GM19240 (cell line): ENCODE results near the gene HP1BP3.
A peak's percentile ranks its signal among the peaks of the same experiment; 100 is the strongest.
"Not testable (repeated sequence)": the region's sequence is repeated elsewhere in the genome, so short reads cannot be mapped to it uniquely, and the experiment has no call there.

Source experiments
- DNase-seq: peaks from one replicate; pipeline ENCODE4 v3.0.0; 2011; ENCODE audit warnings: low spot score; ENCODE audit not compliant: insufficient read length

Gene HP1BP3

GRCh38 chr1:20727746-20728316, 59.3 kb downstream of the HP1BP3 start:
- no peak for DNase-seq

GRCh38 chr1:20726932-20727745, 60.0 kb downstream of the HP1BP3 start:
- no peak for DNase-seq

- DNase-seq = no peak
These were observed 60.8 kb downstream of the HP1BP3 start for GRCh38 chr1:20726118-20726911.

GRCh38 chr1:20725189-20726117, 61.7 kb downstream of the HP1BP3 start:
- no peak for DNase-seq

- no peak for DNase-seq
These were observed 62.5 kb downstream of the HP1BP3 start for GRCh38 chr1:20724364-20725188.

- no peak for DNase-seq
These were observed 63.4 kb downstream of the HP1BP3 start for GRCh38 chr1:20723537-20724363.

GRCh38 chr1:20723159-20723536, 64.0 kb downstream of the HP1BP3 start:
- DNase-seq = no peak

- no peak for DNase-seq
These were observed 65.7 kb downstream of the HP1BP3 start for GRCh38 chr1:20721117-20722061.

GRCh38 chr1:20720631-20721091, 66.4 kb downstream of the HP1BP3 start:
- no peak for DNase-seq

- DNase-seq = no peak
These were observed 67.1 kb downstream of the HP1BP3 start for GRCh38 chr1:20719871-20720620.

GRCh38 chr1:20719261-20719660, 67.8 kb downstream of the HP1BP3 start:
- DNase-seq = no peak

- not testable (repeated sequence) for DNase-seq
These were observed 68.7 kb downstream of the HP1BP3 start for GRCh38 chr1:20718343-20718882.

GRCh38 chr1:20717452-20718342, 69.4 kb downstream of the HP1BP3 start, which contains the start of gene KIF17:
KIF17 (minus strand) TSS chr1:20718007; CDS start chr1:20717706, 301 bp downstream.
- DNase-seq = peak; percentile 57

GRCh38 chr1:20716232-20716631, 70.9 kb downstream of the HP1BP3 start:
- no peak for DNase-seq

GRCh38 chr1:20715406-20715805, 71.7 kb downstream of the HP1BP3 start:
- DNase-seq = no peak

GRCh38 chr1:20713440-20713839, 73.7 kb downstream of the HP1BP3 start:
- no peak for DNase-seq
